Measurements from ENCODE around the gene ELF5. TPM values are rescaled to one million over a fixed set of nuclear protein-coding genes. Genes with fewer than 3 reads are reported as not detected.

Gene ELF5
- total and polyA plus RNA-seq, 11 donors: not detected

- no peak for ATAC-seq
- H3K27me3 ChIP-seq: no peaks in the 10 kb centered on the region
- H3K9me3 ChIP-seq: no peaks in the 10 kb centered on the region
- peaks cover 0 to 82% (median 69%) of the 10 kb centered on the region in 9 donors for H3K36me3 ChIP-seq
- intact Hi-C loops (cut with DNase I): no loop called here
- H3K27ac ChIP-seq: peak overlapping the region in 1 of 12 donors; percentile 66
- WGBS, 4 donors: 92 to 97% (median 95%) methylated on average over 3 of the region's 3 CpGs
- H3K4me3 ChIP-seq: no peak overlapping the region
- TF ChIP-seq, protein P1, sequence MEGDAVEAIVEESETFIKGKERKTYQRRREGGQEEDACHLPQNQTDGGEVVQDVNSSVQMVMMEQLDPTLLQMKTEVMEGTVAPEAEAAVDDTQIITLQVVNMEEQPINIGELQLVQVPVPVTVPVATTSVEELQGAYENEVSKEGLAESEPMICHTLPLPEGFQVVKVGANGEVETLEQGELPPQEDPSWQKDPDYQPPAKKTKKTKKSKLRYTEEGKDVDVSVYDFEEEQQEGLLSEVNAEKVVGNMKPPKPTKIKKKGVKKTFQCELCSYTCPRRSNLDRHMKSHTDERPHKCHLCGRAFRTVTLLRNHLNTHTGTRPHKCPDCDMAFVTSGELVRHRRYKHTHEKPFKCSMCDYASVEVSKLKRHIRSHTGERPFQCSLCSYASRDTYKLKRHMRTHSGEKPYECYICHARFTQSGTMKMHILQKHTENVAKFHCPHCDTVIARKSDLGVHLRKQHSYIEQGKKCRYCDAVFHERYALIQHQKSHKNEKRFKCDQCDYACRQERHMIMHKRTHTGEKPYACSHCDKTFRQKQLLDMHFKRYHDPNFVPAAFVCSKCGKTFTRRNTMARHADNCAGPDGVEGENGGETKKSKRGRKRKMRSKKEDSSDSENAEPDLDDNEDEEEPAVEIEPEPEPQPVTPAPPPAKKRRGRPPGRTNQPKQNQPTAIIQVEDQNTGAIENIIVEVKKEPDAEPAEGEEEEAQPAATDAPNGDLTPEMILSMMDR (IDR thresholded peaks at IDR 0.05): no peak
- DNase-seq: no peak
- H3K4me1 ChIP-seq: peaks cover 0 to 39% (median 22%) of the 10 kb centered on the region in 12 donors
Measured at GRCh38 chr11:34451053-34451452, 62.5 kb downstream of the ELF5 start.

DNA sequence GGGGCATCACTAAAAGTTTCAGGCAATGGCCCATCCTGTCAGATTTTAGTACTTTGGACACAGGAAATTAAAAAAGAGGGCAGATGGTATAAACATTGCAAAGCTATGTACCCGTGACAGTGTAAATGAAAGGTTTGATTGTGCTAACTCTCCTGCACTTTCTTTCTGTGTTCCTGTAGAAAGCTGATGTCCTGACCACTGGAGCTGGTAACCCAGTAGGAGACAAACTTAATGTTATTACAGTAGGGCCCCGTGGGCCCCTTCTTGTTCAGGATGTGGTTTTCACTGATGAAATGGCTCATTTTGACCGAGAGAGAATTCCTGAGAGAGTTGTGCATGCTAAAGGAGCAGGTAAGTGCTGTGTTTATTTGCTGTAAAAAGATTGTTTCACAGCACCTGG lies 64.6 kb downstream of the ELF5 start:
- no peak for DNase-seq
- no peak for ATAC-seq
- intact Hi-C loops (cut with DNase I): no loop called here
- Histone ChIP-seq H3K9me3 (no peaks in the 10 kb centered on the region), H3K36me3 (peaks cover 0 to 61% (median 50%) of the 10 kb centered on the region in 9 donors), H3K27ac (peak overlapping the region in 1 of 12 donors; percentile 15), H3K27me3 (no peaks in the 10 kb centered on the region), H3K4me3 (no peak overlapping the region), H3K4me1 (peaks cover 0 to 39% (median 29%) of the 10 kb centered on the region in 12 donors)
- TF ChIP-seq, protein P1 (IDR thresholded peaks at IDR 0.05): no peak
- no peak for TF ChIP-seq POLR2A (IDR thresholded peaks at IDR 0.05)
- WGBS, 4 donors: 60 to 73% (median 69%) methylated on average over 3 of the region's 3 CpGs

DNA sequence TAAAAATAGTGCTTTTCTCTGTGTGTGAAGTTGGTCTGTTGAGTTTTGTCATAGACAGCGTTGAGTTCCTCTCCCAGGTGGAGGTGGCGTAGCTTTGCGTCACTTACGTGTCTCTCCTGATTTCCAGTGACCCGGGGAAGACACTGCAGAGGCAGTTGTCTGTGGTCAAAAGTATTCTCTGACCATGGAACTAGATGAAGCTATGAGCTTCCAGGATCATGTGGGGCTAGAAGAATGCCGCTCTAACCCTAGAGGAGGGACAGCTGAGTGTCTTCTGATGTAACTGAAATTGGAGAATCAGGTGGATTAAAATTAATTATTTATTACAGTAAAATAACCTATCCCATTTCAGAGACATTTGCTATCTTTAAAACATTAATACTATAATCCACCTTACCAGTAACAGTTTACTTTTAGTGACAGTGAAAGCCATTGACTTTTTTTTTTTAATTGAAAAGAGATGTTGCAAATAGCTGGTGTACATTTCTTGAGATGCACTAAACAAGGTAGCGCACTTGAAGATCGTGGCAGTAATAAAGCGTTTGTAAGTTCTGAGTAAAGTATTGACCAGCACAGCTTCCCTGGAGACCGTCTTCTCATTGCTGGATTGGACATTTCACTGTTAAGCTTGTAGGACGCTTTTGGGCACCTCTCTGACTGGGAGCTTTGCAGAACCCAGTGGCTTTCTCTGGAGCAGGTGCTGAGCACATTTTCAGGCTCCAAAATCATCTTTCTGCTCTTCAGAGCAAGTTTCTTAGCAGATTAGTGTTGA lies 65.2 kb downstream of the ELF5 start:
- no peak overlapping the region for H3K4me3 ChIP-seq
- no peak for ATAC-seq
- WGBS, 4 donors: 90 to 93% (median 92%) methylated on average over 11 of the region's 11 CpGs
- peaks cover 0 to 42% (median 32%) of the 10 kb centered on the region in 12 donors for H3K4me1 ChIP-seq
- intact Hi-C loops (cut with DNase I): no loop called here
- H3K27me3 ChIP-seq: no peaks in the 10 kb centered on the region
- H3K36me3 ChIP-seq: peaks cover 0 to 55% (median 44%) of the 10 kb centered on the region in 9 donors
- TF ChIP-seq, protein P1 (IDR thresholded peaks at IDR 0.05): no peak
- no peak for TF ChIP-seq POLR2A (IDR thresholded peaks at IDR 0.05)
- peak overlapping the region in 1 of 12 donors; percentile 15 for H3K27ac ChIP-seq
- H3K9me3 ChIP-seq: no peaks in the 10 kb centered on the region
- no peak for DNase-seq

DNA sequence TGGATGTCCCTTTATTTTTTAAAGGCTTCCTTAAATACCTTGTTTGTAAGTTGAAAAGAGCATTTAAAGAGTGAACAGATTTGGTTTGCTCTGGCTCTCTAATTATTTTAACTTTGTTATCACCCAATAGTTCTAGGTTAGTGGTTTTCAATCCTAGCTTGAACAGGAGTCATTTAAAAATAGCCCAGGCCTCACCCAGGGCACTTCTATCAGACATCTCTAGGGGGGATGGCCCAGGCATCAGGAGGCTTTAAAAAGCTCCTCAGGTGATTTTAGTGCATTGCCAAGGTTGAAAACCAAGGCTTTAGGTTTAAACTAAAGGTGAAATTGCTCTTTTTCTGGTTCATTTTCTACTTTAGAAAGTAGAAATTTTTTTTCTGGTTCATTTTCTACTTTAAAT lies 66.5 kb downstream of the ELF5 start:
- DNase-seq (no peak), ATAC-seq (peak in 2 of 4 donors; percentile 65 to 68)
- peaks cover 0 to 48% (median 38%) of the 10 kb centered on the region in 12 donors for H3K4me1 ChIP-seq
- no peaks in the 10 kb centered on the region for H3K27me3 ChIP-seq
- intact Hi-C loops (cut with DNase I): no loop called here
- peaks cover 0 to 42% (median 30%) of the 10 kb centered on the region in 9 donors for H3K36me3 ChIP-seq
- no peak overlapping the region for H3K27ac ChIP-seq
- no peaks in the 10 kb centered on the region for H3K9me3 ChIP-seq
- no peak for TF ChIP-seq POLR2A (IDR thresholded peaks at IDR 0.05)
- TF ChIP-seq, protein P1 (IDR thresholded peaks at IDR 0.05): no peak
- H3K4me3 ChIP-seq: no peak overlapping the region
